PC-3 (cell line): ENCODE measurements around the gene TRAF5.

Source experiments
- EZH2 ChIP-seq: fragments of 300-600 bp; sonication (generic); IDR thresholded peaks from one replicate; pipeline ENCODE4 v1.6.1; 2017; ENCODE audit warnings: antibody characterized with exemption, mild to moderate bottlenecking, low read length; ENCODE audit not compliant: unreplicated experiment
- EZH2phosphoT487 ChIP-seq: fragments of 300-600 bp; sonication (generic); IDR thresholded peaks from 2 replicates; pipeline ENCODE4 v1.6.1; 2018; ENCODE audit warnings: mild to moderate bottlenecking, antibody characterized with exemption, low read length, borderline replicate concordance
- TF ChIP-seq, protein P1 (sequence below): fragments of 300-600 bp; sonication (generic); conservative IDR thresholded peaks from 2 replicates; pipeline ENCODE4 v1.5.1; 2017; ENCODE audit warnings: antibody characterized with exemption, low read depth, mild to moderate bottlenecking, low read length

DNA sequence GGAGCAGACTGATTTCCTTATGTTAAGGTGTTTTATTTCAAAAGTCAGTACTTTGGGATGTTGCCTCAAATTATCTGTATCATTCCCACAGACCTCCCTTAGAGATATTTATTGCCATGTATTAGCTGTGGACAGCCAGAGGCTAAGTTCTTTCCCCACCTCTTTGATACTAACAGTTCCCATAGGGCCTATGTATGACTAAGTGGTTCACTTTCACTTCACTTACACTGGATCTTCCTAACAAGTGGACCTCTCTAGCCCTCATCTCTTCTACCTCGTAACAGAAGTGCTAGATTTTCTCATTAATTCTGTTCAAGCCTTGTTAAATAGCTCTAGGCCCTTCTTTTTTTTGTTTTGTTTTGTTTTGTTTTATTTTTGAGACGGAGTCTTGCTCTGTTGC lies 6.2 kb downstream of the TRAF5 start:
- TF ChIP-seq, protein P1, sequence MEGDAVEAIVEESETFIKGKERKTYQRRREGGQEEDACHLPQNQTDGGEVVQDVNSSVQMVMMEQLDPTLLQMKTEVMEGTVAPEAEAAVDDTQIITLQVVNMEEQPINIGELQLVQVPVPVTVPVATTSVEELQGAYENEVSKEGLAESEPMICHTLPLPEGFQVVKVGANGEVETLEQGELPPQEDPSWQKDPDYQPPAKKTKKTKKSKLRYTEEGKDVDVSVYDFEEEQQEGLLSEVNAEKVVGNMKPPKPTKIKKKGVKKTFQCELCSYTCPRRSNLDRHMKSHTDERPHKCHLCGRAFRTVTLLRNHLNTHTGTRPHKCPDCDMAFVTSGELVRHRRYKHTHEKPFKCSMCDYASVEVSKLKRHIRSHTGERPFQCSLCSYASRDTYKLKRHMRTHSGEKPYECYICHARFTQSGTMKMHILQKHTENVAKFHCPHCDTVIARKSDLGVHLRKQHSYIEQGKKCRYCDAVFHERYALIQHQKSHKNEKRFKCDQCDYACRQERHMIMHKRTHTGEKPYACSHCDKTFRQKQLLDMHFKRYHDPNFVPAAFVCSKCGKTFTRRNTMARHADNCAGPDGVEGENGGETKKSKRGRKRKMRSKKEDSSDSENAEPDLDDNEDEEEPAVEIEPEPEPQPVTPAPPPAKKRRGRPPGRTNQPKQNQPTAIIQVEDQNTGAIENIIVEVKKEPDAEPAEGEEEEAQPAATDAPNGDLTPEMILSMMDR, result no peak
- TF ChIP-seq EZH2phosphoT487 (no peak), EZH2 (no peak)
